ENCODE data around the gene ZNF169.

DNA sequence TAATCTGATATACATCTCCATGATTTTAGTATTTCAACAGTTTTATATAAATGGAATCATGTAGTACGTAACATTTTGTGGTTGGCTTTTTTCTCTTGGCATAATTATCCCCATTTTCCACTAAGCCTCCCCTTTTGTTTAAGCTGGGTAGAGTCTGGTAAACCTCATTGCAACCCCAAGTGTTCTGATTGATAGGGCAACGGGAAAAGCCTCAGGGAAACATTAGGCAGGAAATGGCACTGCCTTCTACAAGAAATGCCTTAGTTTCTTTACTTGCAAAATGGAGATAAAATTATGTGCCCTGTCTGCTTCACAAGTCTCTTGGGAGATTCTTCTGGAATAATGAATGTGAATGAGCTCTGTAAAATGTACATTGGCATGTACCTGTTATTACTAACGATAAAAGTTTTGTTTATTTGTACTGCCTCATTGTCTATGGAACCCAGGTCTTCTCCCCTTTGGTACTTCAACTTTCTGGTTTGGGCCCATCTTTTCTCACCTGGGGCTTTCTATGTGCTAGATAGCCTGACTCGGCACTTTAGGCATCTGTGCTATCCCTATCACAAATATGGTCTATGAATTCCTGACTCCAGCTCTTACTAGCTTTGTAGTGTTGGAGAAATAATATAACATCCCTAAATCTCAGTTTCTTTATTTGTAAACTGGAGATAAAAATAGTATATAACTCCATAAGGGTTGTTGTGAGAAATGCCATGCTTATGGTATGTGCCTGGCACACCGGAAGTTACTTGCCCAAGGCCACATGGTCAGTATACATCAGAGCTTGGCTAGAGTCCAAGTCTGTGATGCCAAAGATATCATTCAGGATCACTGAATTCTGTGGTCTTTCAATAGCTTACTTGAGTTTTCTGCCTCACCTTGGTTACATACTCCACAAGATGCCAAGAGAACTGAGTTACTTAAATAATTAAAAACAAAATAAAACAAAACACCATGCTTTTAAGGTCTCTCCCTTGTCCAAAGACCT, 48.2 kb upstream of the ZNF169 start:
- TF ChIP-seq SP1 (IDR thresholded peaks at IDR 0.05) (no peak), JUND (IDR thresholded peaks at IDR 0.05) (no peak), RAD21 (IDR thresholded peaks at IDR 0.05) (no peak)
- TF ChIP-seq, protein P1, sequence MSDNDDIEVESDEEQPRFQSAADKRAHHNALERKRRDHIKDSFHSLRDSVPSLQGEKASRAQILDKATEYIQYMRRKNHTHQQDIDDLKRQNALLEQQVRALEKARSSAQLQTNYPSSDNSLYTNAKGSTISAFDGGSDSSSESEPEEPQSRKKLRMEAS (IDR thresholded peaks at IDR 0.05) = no peak
- TF ChIP-seq, protein P2, sequence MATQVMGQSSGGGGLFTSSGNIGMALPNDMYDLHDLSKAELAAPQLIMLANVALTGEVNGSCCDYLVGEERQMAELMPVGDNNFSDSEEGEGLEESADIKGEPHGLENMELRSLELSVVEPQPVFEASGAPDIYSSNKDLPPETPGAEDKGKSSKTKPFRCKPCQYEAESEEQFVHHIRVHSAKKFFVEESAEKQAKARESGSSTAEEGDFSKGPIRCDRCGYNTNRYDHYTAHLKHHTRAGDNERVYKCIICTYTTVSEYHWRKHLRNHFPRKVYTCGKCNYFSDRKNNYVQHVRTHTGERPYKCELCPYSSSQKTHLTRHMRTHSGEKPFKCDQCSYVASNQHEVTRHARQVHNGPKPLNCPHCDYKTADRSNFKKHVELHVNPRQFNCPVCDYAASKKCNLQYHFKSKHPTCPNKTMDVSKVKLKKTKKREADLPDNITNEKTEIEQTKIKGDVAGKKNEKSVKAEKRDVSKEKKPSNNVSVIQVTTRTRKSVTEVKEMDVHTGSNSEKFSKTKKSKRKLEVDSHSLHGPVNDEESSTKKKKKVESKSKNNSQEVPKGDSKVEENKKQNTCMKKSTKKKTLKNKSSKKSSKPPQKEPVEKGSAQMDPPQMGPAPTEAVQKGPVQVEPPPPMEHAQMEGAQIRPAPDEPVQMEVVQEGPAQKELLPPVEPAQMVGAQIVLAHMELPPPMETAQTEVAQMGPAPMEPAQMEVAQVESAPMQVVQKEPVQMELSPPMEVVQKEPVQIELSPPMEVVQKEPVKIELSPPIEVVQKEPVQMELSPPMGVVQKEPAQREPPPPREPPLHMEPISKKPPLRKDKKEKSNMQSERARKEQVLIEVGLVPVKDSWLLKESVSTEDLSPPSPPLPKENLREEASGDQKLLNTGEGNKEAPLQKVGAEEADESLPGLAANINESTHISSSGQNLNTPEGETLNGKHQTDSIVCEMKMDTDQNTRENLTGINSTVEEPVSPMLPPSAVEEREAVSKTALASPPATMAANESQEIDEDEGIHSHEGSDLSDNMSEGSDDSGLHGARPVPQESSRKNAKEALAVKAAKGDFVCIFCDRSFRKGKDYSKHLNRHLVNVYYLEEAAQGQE (IDR thresholded peaks at IDR 0.05) = no peak
- TF ChIP-seq, protein P3, sequence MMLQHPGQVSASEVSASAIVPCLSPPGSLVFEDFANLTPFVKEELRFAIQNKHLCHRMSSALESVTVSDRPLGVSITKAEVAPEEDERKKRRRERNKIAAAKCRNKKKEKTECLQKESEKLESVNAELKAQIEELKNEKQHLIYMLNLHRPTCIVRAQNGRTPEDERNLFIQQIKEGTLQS (IDR thresholded peaks at IDR 0.05) = no peak
- TF ChIP-seq, protein P4, sequence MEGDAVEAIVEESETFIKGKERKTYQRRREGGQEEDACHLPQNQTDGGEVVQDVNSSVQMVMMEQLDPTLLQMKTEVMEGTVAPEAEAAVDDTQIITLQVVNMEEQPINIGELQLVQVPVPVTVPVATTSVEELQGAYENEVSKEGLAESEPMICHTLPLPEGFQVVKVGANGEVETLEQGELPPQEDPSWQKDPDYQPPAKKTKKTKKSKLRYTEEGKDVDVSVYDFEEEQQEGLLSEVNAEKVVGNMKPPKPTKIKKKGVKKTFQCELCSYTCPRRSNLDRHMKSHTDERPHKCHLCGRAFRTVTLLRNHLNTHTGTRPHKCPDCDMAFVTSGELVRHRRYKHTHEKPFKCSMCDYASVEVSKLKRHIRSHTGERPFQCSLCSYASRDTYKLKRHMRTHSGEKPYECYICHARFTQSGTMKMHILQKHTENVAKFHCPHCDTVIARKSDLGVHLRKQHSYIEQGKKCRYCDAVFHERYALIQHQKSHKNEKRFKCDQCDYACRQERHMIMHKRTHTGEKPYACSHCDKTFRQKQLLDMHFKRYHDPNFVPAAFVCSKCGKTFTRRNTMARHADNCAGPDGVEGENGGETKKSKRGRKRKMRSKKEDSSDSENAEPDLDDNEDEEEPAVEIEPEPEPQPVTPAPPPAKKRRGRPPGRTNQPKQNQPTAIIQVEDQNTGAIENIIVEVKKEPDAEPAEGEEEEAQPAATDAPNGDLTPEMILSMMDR (IDR thresholded peaks at IDR 0.05; ENCODE audit: low read depth, low read length, missing input control) = no peak
